Sigmoid colon (tissue), 7 donors: ENCODE data around the gene MGST3. TPM values are rescaled to one million over a fixed set of nuclear protein-coding genes. Genes with fewer than 3 reads are reported as not detected.

Experiments
- polyA plus RNA-seq, 3 donors: library from polyadenylated mRNA; stranded (reverse); fragments of 200-250 nt; gene quantifications; one replicate each; pipeline ENCODE4 v1.2.3, GENCODE V29; 2013
- total RNA-seq, 4 donors: library from RNA; depleted of rRNA; stranded (reverse); fragments of >200 nt; gene quantifications; one replicate each; pipeline ENCODE4 v1.1.0, GENCODE V29; 2016
- donor health status: healthy with polysubstance abuse.
- donor health status: Bipolar disorder and iron deficiency.
- donor health status: healthy.

MGST3 gene
- total and polyA plus RNA-seq, 7 donors, result 131 to 359 (median 191) TPM

Other genes with a start within 250 kb of the MGST3 start
- gene RXRG, start 186.1 kb upstream of the MGST3 start, total RNA-seq, result 1 to 10 TPM in 3 of 4 donors, under 1 TPM in 1; 0.55 to 2.1 (median 1.4) TPM
- 1 to 10 TPM in 1 of 3 donors, under 1 TPM in 2; 0.69 to 1.8 (median 0.82) TPM for gene RXRG, start 186.1 kb upstream of the MGST3 start, polyA plus RNA-seq
- gene LRRC52, start 87.2 kb upstream of the MGST3 start, total RNA-seq, result not detected
- gene LRRC52, start 87.2 kb upstream of the MGST3 start, polyA plus RNA-seq, result not detected
- gene ALDH9A1, start 67.3 kb downstream of the MGST3 start, total RNA-seq, result 10 to 100 TPM; 59.4 to 98.5 (median 86.9) TPM
- 10 to 100 TPM; 39.5 to 53.5 (median 42.8) TPM for gene ALDH9A1, start 67.3 kb downstream of the MGST3 start, polyA plus RNA-seq
- gene TMCO1, start 137.6 kb downstream of the MGST3 start, total RNA-seq, result 10 to 100 TPM; 36.7 to 71.3 (median 43.3) TPM
- gene TMCO1, start 137.6 kb downstream of the MGST3 start, polyA plus RNA-seq, result 100 to 1,000 TPM in 1 of 3 donors, 10 to 100 TPM in 2; 41.8 to 116 (median 51.1) TPM
- gene UCK2, start 196.4 kb downstream of the MGST3 start, total RNA-seq, result 10 to 100 TPM in 3 of 4 donors, 1 to 10 TPM in 1; 8.3 to 29.3 (median 14.3) TPM
- 10 to 100 TPM; 30.3 to 33.0 (median 31.7) TPM for gene UCK2, start 196.4 kb downstream of the MGST3 start, polyA plus RNA-seq